ENCODE measurements around the gene ENG.

The ENG gene

GRCh38 chr9:127856094-127856728, 1.8 kb upstream of the ENG start:
- Histone ChIP-seq H3K9me3 (ENCODE audit: insufficient read depth, low read length, severe bottlenecking) (no peaks in the 10 kb centered on the region), H3K4me1 (ENCODE audit: insufficient read depth, low read length) (no peaks in the 10 kb centered on the region), H3K36me3 (ENCODE audit: insufficient read depth, low read length) (no peaks in the 10 kb centered on the region), H2AFZ (ENCODE audit: low read depth, low read length) (no peak overlapping the region), H3K79me2 (ENCODE audit: insufficient read depth, low read length) (no peaks in the 10 kb centered on the region), H3K4me2 (ENCODE audit: insufficient read depth, low read length) (no peak overlapping the region), H3K27ac (ENCODE audit: low read length) (no peak overlapping the region), H3K9ac (ENCODE audit: low read depth, low read length) (no peak overlapping the region), H4K20me1 (ENCODE audit: insufficient read depth, low read length) (no peaks in the 10 kb centered on the region), H3K4me3 (ENCODE audit: low read depth in 1 of 2, low read length in 2 of 2) (no peak overlapping the region), H3K27me3 (ENCODE audit: insufficient read depth, low read length, poor library complexity) (no peaks in the 10 kb centered on the region)
- no peak for DNase-seq
- no peak for TF ChIP-seq EZH2 (IDR thresholded peaks at IDR 0.05; ENCODE audit: borderline replicate concordance, low read depth, low read length, severe bottlenecking)
- TF ChIP-seq, protein P1, sequence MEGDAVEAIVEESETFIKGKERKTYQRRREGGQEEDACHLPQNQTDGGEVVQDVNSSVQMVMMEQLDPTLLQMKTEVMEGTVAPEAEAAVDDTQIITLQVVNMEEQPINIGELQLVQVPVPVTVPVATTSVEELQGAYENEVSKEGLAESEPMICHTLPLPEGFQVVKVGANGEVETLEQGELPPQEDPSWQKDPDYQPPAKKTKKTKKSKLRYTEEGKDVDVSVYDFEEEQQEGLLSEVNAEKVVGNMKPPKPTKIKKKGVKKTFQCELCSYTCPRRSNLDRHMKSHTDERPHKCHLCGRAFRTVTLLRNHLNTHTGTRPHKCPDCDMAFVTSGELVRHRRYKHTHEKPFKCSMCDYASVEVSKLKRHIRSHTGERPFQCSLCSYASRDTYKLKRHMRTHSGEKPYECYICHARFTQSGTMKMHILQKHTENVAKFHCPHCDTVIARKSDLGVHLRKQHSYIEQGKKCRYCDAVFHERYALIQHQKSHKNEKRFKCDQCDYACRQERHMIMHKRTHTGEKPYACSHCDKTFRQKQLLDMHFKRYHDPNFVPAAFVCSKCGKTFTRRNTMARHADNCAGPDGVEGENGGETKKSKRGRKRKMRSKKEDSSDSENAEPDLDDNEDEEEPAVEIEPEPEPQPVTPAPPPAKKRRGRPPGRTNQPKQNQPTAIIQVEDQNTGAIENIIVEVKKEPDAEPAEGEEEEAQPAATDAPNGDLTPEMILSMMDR (IDR thresholded peaks at IDR 0.05; ENCODE audit: borderline replicate concordance, extremely low read depth, low read length, poor library complexity, severe bottlenecking) = no peak
- no peak for ATAC-seq (ENCODE audit: insufficient read depth, low read depth)

DNA sequence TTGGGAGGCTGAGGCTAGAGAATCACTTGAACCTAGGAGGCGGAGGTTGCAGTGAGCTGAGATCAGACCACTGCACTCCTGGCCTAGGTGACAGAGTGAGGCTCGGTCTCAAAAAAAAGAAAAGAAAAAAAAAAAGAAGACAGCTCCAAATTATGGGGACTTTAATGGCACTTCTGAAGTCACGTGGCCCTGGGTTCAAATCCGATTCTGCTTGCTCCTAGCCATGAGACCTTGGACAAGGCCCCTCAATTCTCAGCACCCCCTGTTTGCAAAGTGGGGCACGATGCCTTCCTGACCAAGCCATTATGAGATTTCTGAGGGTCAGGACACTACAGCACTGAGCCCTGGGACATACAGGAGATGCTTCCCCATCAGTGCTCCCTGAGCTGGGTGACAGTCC, 1.1 kb upstream of the ENG start:
- ATAC-seq (ENCODE audit: insufficient read depth, low read depth) = no peak
- no peaks in the 10 kb centered on the region for H3K4me1 ChIP-seq (ENCODE audit: insufficient read depth, low read length)
- no peak overlapping the region for H3K4me3 ChIP-seq (ENCODE audit: low read depth in 1 of 2, low read length in 2 of 2)
- H3K36me3 ChIP-seq (ENCODE audit: insufficient read depth, low read length) = no peaks in the 10 kb centered on the region
- no peaks in the 10 kb centered on the region for H3K79me2 ChIP-seq (ENCODE audit: insufficient read depth, low read length)
- H3K4me2 ChIP-seq (ENCODE audit: insufficient read depth, low read length) = no peak overlapping the region
- no peak for DNase-seq
- H4K20me1 ChIP-seq (ENCODE audit: insufficient read depth, low read length) = no peaks in the 10 kb centered on the region
- no peak for TF ChIP-seq EZH2 (IDR thresholded peaks at IDR 0.05; ENCODE audit: borderline replicate concordance, low read depth, low read length, severe bottlenecking)
- TF ChIP-seq, protein P1 (IDR thresholded peaks at IDR 0.05; ENCODE audit: borderline replicate concordance, extremely low read depth, low read length, poor library complexity, severe bottlenecking) = no peak
- no peaks in the 10 kb centered on the region for H3K27me3 ChIP-seq (ENCODE audit: insufficient read depth, low read length, poor library complexity)
- H3K9ac ChIP-seq (ENCODE audit: low read depth, low read length) = no peak overlapping the region
- no peaks in the 10 kb centered on the region for H3K9me3 ChIP-seq (ENCODE audit: insufficient read depth, low read length, severe bottlenecking)
- no peak overlapping the region for H3K27ac ChIP-seq (ENCODE audit: low read length)
- H2AFZ ChIP-seq (ENCODE audit: low read depth, low read length) = no peak overlapping the region

DNA sequence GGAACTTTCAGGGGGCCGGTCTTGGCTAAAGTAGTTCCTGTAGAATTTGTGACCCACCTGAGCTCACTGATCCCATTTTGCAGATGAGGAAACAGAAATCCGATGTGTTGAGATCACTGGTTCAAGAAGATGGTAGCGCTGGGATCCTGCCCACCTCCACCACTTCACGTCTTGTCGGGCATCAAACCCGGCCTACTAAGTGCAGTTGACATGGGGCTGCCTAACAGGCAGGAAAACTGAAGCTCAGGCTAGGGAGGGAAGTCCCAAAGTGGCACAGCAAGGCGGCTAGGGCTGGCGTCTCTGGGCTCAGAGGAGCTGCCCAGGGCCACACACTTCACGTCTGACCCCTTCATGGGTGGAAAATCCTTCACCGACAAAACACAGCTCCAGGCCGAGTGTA, 502 bp upstream of the ENG start:
- Histone ChIP-seq H3K9me3 (ENCODE audit: insufficient read depth, low read length, severe bottlenecking) (no peaks in the 10 kb centered on the region), H3K4me3 (ENCODE audit: low read depth in 1 of 2, low read length in 2 of 2) (no peak overlapping the region), H3K27ac (ENCODE audit: low read length) (no peak overlapping the region), H4K20me1 (ENCODE audit: insufficient read depth, low read length) (no peaks in the 10 kb centered on the region), H3K79me2 (ENCODE audit: insufficient read depth, low read length) (no peaks in the 10 kb centered on the region), H3K4me1 (ENCODE audit: insufficient read depth, low read length) (no peaks in the 10 kb centered on the region), H3K4me2 (ENCODE audit: insufficient read depth, low read length) (no peak overlapping the region), H3K27me3 (ENCODE audit: insufficient read depth, low read length, poor library complexity) (no peaks in the 10 kb centered on the region), H3K9ac (ENCODE audit: low read depth, low read length) (no peak overlapping the region), H3K36me3 (ENCODE audit: insufficient read depth, low read length) (no peaks in the 10 kb centered on the region), H2AFZ (ENCODE audit: low read depth, low read length) (no peak overlapping the region)
- TF ChIP-seq, protein P1 (IDR thresholded peaks at IDR 0.05; ENCODE audit: borderline replicate concordance, extremely low read depth, low read length, poor library complexity, severe bottlenecking) = no peak
- TF ChIP-seq EZH2 (IDR thresholded peaks at IDR 0.05; ENCODE audit: borderline replicate concordance, low read depth, low read length, severe bottlenecking) = no peak
- DNase-seq (no peak), ATAC-seq (ENCODE audit: insufficient read depth, low read depth) (no peak)

Data from DND-41 (cell line).